ENCODE data around the gene FAM228B.
"Not testable (repeated sequence)": the region's sequence is repeated elsewhere in the genome, so short reads cannot be mapped to it uniquely, and the experiment has no call there.

Gene FAM228B

DNA sequence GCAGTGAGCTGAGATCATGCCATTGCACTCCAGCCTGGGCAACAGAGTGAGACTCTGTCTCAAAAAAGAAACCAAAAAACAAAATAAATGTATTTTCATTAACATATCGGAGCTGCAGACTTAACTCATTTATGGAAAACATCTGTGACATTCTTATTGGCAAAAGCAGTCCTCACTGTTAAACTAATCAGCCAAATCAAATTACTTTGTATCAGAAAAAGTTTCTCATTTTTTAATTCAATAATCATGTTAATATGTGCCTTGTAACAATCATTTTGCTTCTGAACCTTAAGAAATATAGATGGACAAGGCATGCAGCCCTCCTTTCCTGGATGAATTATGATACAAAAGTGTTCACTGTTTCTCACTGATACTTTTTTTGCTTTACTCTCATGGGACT is 20.6 kb upstream of the FAM228B start:
- DNase-seq = no peak

DNA sequence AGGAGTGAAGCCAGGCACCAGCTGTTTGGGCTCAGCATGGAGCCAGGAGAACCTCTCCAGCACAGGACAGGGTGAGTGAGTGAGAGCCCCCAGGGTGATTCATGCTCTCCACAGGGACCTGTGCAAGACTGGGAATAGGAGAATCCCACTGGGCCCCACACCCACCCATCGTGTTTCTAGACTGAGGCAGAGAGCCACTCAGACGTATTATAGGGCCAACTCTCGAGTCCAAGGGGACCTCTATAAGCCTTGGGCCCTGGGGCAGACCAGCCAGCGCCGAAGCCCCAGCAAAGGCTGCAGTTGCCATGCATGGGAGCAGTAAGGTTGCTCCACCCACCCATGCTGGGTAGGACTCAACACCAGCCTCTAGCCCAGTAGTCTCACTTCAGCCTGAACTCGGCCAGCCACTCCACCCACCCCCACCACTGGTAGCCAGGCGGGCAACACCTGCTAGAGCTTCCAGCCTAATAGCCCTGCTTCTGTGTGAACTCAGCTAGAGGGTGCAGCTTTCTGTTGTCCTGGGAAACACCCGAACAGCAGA is 19.1 kb upstream of the FAM228B start:
- no peak for DNase-seq

DNA sequence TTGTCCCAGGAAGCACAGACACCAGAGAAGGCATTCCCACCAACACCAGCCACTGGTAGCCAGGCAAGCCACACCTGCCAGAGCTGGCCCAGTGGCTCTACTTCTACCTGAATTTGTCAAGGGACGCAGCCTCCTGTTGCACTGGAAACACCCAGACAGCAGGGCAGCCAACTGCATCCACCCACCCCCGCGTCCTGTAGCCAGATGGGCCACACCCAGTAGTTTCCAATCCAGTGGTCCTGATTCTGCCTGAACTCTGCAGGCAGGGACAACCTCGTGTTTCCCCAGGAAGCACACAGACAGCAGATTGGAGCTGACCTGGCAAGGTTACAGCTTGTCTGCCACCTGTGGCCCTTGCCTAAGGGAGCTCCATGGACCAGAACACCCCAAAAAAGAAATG is 18.4 kb upstream of the FAM228B start:
- no peak for DNase-seq

DNA sequence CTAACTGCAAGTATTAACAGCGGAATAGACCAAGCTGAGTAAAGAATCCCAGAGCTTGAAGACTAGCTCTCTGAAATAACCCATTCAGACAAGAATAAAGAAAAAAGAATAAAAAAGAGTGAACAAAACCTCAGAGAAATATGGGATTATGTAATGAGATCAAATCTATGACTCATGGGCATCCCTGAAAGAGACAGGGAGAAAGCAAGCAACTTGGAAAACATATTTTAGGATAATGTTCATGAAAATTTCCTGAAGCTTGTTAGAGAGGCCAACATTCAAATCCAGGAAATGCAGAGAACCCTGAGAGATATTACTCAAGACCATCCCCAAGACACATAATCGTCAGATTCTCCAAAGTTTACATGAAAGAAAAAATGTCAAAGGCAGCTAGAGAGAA is 17.5 kb upstream of the FAM228B start:
- no peak for DNase-seq

DNA sequence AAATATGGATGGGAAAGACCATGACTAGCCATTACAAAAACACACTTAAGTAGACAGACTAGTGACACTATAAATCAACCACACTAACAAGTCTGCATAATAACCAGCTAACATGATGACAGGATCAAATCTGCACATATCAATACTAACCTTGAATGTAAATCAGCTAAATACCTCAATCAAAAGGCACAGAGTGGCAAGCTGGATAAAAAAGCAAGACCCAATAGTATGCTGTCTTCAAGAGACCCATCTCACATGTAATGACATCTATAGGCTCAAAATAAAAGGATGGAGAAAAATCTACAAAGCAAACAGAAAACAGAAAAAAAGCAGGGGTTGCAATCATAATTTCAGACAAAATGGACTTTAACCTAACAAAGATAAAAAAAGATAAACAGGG is 16.5 kb upstream of the FAM228B start:
- no peak for DNase-seq

DNA sequence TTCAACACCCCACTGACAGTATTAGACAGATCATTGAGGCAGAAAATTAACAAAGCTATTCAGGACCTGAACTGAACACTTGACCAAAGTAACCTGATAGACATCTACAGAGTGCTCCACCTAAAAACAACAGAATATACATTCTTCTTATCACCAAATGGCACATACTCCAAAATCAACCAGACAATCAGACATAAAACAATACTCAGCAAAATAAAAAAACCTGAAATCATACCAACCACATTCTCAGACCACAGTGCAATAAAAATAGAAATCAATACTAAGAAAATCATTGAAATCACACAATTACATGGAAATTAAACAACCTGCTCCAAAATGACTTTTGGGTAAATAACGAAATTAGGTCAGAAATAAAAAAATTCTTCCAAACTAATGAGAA is 15.9 kb upstream of the FAM228B start:
- DNase-seq = no peak

DNA sequence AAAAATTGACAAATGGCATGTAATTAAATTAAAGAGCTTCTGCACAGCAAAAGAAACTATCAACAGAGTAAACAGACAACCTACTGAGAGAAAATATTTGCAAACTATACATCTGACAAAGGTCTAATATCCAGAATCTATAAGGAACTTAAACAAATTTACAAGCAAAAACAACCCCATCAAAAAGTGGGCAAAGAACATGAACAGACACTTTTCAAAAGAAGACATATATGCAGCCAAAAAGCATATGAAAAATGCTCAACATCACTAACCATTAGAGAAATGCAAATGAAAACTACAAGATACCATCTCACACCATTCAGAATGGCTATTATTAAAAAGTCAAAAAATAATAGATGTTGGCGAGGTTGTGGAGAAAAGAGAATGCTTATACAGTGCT is 13.8 kb upstream of the FAM228B start:
- not testable (repeated sequence) for DNase-seq

DNA sequence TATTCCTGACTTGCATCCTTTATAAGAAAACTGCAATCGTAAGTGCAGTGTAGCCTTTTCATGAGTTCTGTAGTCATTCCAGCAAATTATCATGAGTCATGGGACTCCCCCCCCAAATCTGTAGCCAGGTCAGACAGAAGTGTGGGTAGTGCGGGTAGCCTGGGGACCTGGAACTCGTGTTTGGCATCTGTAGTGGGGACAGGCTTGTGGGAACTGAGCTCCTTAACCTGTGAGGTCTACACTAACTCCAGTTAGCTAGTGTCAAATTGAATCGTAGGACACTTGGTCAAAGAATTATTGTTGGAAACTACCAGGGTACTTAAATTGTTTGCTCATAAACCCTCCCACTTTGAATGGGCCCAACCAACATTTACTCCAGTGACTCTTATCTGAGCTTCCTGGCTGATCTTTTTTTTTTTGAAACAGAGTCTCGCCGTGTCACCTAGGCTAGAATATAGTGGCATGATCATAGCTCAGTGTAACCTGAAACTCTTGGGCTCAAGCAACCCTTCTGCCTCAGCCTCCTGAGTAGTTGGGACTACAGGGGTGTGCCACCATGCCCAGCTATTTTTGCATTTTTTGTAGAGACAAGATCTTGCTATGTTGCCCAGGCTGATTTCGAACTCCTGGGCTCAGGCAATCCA is 12.5 kb upstream of the FAM228B start:
- no peak for DNase-seq

DNA sequence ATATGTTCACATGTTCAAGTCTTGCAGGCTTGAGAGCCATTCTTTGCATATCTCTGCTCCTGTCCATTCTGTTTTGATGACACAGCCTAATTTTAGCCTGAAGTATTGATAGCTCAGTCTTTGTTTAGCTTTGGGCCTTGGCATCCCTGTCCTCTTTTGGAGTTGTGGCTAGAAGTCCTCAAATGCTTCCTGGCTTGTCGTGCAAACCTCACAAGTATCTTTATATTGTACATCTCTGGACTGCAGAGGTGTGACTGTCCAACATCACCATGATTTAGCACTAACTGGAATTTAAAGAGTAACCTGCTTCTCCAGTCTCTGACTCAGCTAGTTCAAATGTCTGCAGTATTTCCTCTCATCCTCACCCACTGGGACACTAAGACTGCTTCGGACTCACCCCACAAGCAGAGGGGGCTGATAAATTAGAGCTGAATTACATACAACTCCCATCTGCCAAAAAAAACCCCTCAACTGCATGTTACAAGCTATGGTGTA is 11.8 kb upstream of the FAM228B start:
- DNase-seq = peak; percentile 29

DNA sequence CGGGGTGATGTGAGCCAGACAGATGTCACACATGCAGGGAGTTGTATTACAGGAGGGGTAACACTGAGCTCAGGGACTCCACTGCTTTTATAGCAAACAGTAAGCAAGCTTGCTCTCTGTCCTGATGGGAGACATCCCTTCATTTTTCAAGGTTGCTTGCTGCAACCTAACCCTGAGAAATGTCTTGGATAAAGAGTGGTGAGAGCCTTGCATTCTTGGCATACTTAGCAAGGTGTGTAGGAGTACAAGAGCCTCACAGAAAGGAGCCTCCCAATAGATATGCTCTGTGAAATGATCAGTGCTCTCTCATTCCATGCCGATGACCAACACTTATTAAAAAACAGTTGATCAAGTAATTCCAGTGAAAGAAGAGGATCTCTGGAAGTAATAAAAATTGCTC is 8.2 kb upstream of the FAM228B start:
- DNase-seq = no peak

DNA sequence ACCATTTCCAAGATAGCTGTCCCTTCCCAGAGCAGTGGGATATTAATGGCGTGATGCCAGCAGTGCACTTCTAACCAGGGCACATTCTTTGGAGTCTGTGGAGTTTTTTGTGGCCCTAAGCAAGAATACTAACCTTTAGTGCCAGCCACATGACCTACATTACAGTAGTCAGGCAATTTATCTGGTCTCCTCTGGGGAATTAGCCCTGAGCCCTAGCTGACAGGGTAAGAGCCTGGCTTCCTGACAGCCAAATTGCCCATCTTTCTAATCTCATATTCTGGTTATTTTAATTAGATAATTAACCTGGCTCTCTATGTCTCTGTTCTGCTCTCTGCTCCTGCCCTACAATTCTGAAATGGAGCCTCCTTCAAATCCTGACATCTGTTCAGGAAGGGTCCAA is 5.4 kb upstream of the FAM228B start:
- DNase-seq = no peak

DNA sequence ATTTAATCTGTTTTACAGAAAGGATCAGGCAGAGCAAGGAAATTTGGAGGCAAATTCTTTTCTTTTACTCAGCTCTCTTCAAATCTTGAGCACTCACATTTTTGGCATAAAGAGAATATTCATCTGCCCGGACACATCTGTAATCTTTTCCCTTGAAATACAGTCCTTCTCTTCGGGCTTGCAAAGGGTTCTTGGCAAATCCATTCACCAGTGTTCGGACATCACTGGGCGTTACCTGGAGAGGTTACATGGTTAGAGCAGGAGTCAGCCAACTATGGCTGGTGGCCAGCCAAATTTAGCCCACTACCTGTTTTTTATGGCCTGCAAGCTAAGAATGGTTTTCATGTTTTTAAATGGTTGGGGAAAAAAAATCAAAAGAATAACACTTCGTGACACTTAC is 2.2 kb upstream of the FAM228B start:
- DNase-seq = no peak

DNA sequence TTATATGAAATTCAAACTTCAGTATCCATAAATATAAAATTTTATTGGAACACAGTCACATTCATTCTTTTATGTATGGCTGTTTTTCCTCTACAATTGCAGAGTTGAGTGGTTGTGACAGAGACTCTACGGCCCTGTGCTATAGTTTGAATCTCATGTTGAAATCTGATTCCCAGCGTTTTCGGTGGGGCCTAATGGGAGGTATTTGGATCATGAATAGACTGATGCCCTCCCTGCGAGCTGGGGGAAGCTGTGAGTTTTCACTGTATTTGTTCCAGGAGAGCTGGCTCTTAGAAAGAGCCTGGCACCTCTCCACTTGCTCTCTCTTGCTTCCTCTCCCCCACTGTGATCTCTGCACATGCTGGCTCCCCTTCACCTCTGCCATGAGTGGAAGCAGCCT is 1.8 kb upstream of the FAM228B start:
- DNase-seq = no peak

DNA sequence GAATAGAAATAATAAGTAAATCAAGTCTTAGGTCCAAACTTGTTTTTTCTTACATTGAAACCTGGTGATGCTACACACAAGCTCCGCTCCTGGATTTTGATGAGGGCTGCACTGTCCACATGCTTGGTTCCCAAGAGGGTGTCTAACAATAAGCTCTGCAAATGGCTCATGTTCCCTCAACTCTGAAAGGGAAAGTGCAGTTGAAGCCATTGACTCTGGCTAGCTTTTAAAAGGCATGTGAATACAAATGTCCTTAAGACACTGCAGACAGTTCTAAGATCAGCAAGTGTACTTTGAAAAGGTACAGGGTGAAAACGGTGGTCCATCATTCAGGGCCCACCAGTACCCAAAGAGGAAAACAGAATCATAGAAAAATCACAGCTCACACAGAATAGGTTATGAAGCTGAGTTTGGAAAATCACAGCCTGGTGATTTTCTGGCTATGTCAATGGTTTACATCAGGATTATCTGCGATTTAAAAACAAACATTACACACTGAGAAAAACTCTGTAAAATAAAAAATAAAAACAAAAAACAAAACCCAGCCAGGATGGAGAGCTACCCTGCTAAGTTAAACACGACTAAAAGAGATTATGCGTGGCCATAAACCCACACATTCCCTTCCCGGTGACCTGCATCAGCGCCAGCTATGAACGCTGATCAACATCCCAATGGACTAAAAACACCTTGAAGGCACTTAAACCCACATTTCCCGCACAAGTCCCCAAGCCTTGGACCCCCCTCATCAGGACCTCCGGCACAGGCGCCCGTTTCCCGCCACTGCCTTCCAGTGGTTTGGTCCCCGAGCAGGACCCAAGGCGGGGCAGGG is 689 bp upstream of the FAM228B start:
- no peak for DNase-seq

DNA sequence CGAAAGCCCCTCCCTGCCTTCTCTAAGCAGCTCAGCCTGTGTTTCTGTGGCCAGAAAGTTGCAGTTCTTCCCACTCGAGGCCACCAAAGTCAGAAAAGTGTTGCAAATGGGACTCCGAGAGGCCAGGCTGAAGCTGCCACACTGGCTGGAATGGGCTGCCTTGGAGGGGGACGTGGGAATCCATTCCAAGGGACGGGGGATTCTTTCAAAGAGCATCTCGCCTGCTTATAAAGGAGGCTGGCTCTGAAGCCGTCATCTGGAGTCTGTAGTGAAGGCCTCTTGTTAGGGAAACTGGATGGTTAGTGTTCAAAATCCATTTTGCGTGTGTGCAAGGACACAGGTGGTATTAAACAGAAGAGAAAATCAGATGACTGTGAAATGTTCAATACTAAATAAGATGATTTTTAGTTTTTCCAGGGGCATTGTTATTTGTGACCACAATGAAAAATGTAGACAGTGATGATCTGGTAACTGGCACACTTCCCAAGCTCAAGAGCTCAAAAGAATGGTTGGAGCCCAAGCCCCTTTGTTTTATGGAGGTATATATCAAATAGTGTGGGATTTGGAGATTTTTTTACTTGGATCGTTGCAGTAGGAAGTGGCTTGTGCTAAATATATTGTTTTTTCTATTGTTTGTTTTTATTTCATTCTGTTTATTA is 782 bp downstream of the FAM228B start:
- DNase-seq = peak; percentile 46

DNA sequence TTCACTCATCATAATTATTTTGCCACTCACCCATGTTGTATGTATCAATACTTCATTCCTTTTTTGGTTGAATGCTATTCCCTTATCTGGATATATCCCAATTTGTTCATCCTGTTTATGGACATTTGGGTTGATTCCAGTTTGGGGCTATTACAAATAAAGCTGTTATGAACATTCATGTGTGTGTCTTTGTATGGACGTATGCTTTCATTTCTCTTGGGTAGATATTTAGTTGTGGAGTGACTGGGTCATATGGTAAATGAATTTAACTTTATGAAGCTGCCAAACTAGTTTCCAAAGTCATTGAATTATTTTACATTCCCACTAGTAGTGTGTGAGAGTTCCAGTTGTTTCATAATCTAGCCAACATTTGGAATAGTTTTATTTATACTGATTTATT is 2.7 kb downstream of the FAM228B start:
- DNase-seq = no peak

DNA sequence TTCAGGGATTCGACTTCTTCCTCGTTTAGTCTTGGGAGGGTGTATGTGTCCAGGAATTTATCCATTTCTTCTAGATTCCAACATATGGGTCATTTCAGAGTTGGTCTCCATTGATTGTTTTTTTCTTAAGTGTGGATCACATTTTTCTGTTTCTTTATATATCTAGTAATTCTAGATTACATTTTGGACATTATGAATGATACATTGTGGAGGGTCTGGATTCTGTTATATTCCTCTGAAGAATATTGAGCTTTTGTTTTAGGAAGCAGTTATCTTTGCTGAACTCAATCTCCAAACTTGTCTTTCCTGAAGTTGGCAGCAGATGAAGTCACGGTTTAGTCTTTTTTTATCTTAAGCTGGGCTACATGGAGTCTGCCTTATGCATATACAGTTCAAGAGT is 9.3 kb downstream of the FAM228B start:
- no peak for DNase-seq

DNA sequence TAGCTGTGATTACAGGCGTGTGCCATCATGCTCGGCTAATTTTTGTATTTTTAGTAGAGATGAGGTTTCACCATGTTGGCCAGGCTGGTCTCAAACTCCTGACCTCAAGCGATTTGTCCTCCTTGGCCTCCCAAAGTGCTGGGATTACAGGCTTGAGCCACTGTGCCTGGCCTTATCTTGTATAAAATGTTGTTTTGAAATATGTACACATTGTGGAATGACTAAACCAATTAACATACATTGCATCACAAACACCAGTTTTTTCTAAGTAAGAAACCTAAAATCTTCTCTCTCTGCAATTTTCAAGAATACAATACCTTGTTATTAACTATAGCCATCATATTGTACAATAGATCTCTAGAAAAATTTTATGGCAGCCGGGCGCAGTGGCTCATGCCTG is 17.0 kb downstream of the FAM228B start:
- not testable (repeated sequence) for DNase-seq

DNA sequence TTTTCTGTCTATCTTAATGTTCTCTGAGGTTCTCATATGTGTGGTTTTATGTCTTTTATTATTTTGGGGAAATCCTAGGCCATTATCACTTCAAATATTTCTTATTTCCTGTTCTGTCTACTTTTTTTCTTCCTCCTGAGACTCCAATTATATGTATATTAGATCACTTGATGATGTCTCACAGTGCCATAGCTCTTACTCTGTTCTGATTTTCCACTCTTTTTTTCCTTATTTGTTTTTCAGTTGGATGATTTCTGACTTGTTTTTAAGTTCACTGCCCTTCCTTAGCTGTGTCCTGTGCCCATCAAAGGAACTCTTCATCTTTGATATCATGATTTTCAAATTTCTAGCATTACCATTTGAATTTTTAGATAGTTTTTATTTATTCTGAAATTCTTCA is 24.1 kb downstream of the FAM228B start:
- no peak for DNase-seq

DNA sequence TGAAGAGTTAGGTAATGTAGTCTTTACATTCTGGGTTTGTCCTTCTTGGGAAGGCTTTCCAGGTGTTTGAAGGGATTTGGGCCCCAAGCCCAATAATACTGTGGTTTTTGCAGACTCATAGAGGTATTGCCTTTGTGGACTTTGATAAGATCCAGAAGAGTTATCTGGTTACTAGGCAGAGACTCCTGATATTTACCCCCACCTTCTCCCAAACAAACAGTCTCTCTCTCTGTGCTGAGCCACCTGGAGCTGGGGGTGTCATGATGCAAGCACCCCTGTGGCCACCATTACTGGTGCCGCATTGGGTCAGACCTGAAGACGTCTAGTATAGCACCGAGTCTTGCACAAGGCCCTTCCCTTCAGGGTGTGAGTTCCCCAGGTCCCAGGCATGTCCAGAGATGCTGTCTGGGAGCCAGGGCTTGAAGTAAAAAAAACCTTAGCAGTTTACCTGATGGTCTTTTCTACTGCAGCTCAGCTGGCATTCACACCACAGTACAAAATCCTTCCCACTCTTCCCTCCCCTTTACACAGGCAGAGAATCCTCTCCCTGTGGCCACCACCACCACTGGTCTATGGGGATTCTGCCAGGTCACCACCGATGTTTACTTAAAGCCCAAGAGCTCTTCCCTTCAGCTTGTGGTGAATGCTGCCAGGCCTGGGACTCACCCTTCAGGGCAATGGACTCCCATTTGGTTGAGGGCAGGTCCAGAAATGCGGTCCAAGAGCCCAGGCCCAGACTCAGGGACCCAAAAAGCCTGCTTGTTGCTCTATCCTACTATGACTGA is 29.3 kb downstream of the FAM228B start:
- no peak for DNase-seq

DNA sequence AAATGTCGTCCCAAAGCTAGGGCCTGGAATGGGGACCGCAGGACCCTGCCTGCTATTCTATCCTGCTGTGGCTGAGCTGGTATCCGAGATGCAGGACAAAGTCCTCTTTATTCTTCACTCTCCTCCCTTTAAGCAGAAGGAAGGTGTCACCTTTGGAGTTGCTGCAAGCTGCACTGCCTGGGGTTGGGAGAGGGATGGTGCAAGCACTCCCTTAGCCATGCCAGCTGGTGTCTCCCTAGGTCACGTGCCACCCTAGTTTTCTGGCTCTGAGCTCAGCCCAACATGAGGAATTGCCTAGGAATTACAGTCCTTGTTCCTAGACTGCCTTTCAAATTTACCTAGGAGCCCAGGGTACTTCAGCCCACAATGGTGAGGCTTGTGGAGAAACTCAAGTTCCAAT is 30.2 kb downstream of the FAM228B start:
- no peak for DNase-seq

DNA sequence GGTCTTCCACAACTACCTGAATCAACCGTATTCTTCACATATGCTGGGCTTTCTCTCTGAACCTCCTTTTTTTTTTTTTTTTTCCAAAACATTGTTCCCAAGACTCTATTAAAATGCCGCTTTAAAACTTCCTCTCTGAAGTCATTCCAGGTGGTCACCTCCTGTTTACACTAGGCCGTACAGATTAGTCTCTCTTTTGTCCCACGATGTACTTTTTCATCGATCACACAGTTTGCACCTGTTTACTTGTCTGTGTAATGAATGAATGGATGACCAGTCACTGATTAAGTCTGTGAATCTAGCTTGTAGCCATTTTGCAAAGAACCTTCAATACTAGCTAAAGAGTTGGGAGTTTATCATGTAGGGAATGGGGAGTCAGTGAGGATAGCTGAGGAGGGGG is 34.9 kb downstream of the FAM228B start:
- no peak for DNase-seq

DNA sequence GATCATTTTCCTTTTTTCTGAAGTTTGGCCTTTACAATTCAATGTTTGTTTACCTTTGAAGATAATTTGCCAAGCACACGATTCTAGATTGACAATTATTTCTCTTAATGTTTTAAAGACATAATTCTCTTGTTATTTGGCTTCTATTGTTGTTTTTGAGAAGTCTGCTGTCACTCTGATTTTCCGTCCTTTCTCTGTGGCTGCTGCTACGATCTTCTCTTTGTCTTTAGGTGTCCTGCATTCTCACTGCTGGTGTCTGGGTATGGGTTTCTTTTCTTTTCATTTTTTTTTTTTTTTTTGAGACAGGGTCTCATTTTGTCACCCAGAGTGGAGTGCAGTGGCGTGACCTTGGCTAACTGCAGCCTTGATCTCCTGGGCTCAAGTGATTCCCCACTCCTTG is 36.4 kb downstream of the FAM228B start:
- DNase-seq = no peak
